ENCODE results near the gene SLC25A43.
A peak's percentile ranks its signal among the peaks of the same experiment; 100 is the strongest.
"Not testable (repeated sequence)": the region's sequence is repeated elsewhere in the genome, so short reads cannot be mapped to it uniquely, and the experiment has no call there.

SLC25A43 gene

GRCh38 chrX:119488749-119489148 is 89.6 kb downstream of the SLC25A43 start:
- Histone ChIP-seq H2AFZ (ENCODE audit: low read length) (no peak overlapping the region), H3K4me2 (ENCODE audit: low read length) (no peak overlapping the region)

GRCh38 chrX:119489212-119490074 is 90.3 kb downstream of the SLC25A43 start:
- Histone ChIP-seq H3K9me3 (ENCODE audit: low read length) (no peaks in the 10 kb centered on the region), H3K9ac (ENCODE audit: low read length) (no peak overlapping the region), H3K9me2 (ENCODE audit: low read depth, low read length) (no peaks in the 10 kb centered on the region), H3K4me1 (ENCODE audit: insufficient read depth, low read length, severe bottlenecking) (no peaks in the 10 kb centered on the region), H3K27me3 (ENCODE audit: insufficient read depth, low read length) (no peaks in the 10 kb centered on the region), H3K36me3 (ENCODE audit: insufficient read depth, low read length) (no peaks in the 10 kb centered on the region), H3K4me2 (ENCODE audit: low read length) (no peak overlapping the region), H2AFZ (ENCODE audit: low read length) (no peak overlapping the region), H3K4me3 (ENCODE audit: low read depth, low read length, poor library complexity, severe bottlenecking) (no peak overlapping the region), H3K79me2 (ENCODE audit: insufficient read depth, low read length) (no peaks in the 10 kb centered on the region), H4K20me1 (ENCODE audit: insufficient read depth, low read length) (no peaks in the 10 kb centered on the region), H3F3A (ENCODE audit: insufficient read depth, low read length) (no peaks in the 10 kb centered on the region), H3K27ac (ENCODE audit: low read depth, low read length, poor library complexity, severe bottlenecking) (no peak overlapping the region)
- no peak for TF ChIP-seq EZH2 (IDR thresholded peaks at IDR 0.05; ENCODE audit: borderline replicate concordance, low read length)
- no peak for TF ChIP-seq CTCF (IDR thresholded peaks at IDR 0.05; ENCODE audit: low read length)

More at GRCh38 chrX:119488749-119489148, 89.6 kb downstream of the SLC25A43 start:
- H3K36me3 ChIP-seq (ENCODE audit: insufficient read depth, low read length), result no peaks in the 10 kb centered on the region
- no peak overlapping the region for H3K27ac ChIP-seq (ENCODE audit: low read depth, low read length, poor library complexity, severe bottlenecking)
- no peaks in the 10 kb centered on the region for H3K9me3 ChIP-seq (ENCODE audit: low read length)
- no peaks in the 10 kb centered on the region for H3K4me1 ChIP-seq (ENCODE audit: insufficient read depth, low read length, severe bottlenecking)
- no peak overlapping the region for H3K4me3 ChIP-seq (ENCODE audit: low read depth, low read length, poor library complexity, severe bottlenecking)
- TF ChIP-seq CTCF (IDR thresholded peaks at IDR 0.05; ENCODE audit: low read length) (peak; percentile 55), EZH2 (IDR thresholded peaks at IDR 0.05; ENCODE audit: borderline replicate concordance, low read length) (no peak)
- H3K9ac ChIP-seq (ENCODE audit: low read length), result no peak overlapping the region
- no peaks in the 10 kb centered on the region for H3K79me2 ChIP-seq (ENCODE audit: insufficient read depth, low read length)
- no peaks in the 10 kb centered on the region for H4K20me1 ChIP-seq (ENCODE audit: insufficient read depth, low read length)
- no peaks in the 10 kb centered on the region for H3K27me3 ChIP-seq (ENCODE audit: insufficient read depth, low read length)
- H3F3A ChIP-seq (ENCODE audit: insufficient read depth, low read length), result no peaks in the 10 kb centered on the region
- H3K9me2 ChIP-seq (ENCODE audit: low read depth, low read length), result no peaks in the 10 kb centered on the region

GRCh38 chrX:119492463-119492862 is 93.3 kb downstream of the SLC25A43 start:
- no peak overlapping the region for H3K27ac ChIP-seq (ENCODE audit: low read depth, low read length, poor library complexity, severe bottlenecking)
- no peaks in the 10 kb centered on the region for H3F3A ChIP-seq (ENCODE audit: insufficient read depth, low read length)

GRCh38 chrX:119493851-119494495 is 94.8 kb downstream of the SLC25A43 start:
- not testable (repeated sequence) for H3K4me2 ChIP-seq (ENCODE audit: low read length); H4K20me1 ChIP-seq (ENCODE audit: insufficient read depth, low read length); H2AFZ ChIP-seq (ENCODE audit: low read length); H3K27ac ChIP-seq (ENCODE audit: low read depth, low read length, poor library complexity, severe bottlenecking); H3F3A ChIP-seq (ENCODE audit: insufficient read depth, low read length); H3K36me3 ChIP-seq (ENCODE audit: insufficient read depth, low read length); H3K4me3 ChIP-seq (ENCODE audit: low read depth, low read length, poor library complexity, severe bottlenecking); H3K27me3 ChIP-seq (ENCODE audit: insufficient read depth, low read length); H3K9ac ChIP-seq (ENCODE audit: low read length); H3K79me2 ChIP-seq (ENCODE audit: insufficient read depth, low read length); H3K9me3 ChIP-seq (ENCODE audit: low read length); H3K9me2 ChIP-seq (ENCODE audit: low read depth, low read length)
- H3K4me1 ChIP-seq (ENCODE audit: insufficient read depth, low read length, severe bottlenecking), result peaks cover 20% of the 10 kb centered on the region

More at GRCh38 chrX:119492463-119492862, 93.3 kb downstream of the SLC25A43 start:
- Histone ChIP-seq H3K9ac (ENCODE audit: low read length) (no peak overlapping the region), H3K79me2 (ENCODE audit: insufficient read depth, low read length) (no peaks in the 10 kb centered on the region), H3K36me3 (ENCODE audit: insufficient read depth, low read length) (no peaks in the 10 kb centered on the region), H3K4me2 (ENCODE audit: low read length) (no peak overlapping the region), H3K9me3 (ENCODE audit: low read length) (no peaks in the 10 kb centered on the region), H3K4me3 (ENCODE audit: low read depth, low read length, poor library complexity, severe bottlenecking) (no peak overlapping the region), H3K4me1 (ENCODE audit: insufficient read depth, low read length, severe bottlenecking) (peaks cover 19% of the 10 kb centered on the region), H2AFZ (ENCODE audit: low read length) (no peak overlapping the region), H3K9me2 (ENCODE audit: low read depth, low read length) (no peaks in the 10 kb centered on the region), H3K27me3 (ENCODE audit: insufficient read depth, low read length) (no peaks in the 10 kb centered on the region), H4K20me1 (ENCODE audit: insufficient read depth, low read length) (no peaks in the 10 kb centered on the region)
- no peak for TF ChIP-seq CTCF (IDR thresholded peaks at IDR 0.05; ENCODE audit: low read length)
- TF ChIP-seq EZH2 (IDR thresholded peaks at IDR 0.05; ENCODE audit: borderline replicate concordance, low read length), result no peak

Data from OCI-LY1 (cell line).